GDM1 (cell line): ENCODE results near the gene SNX20.

ENCODE experiments used
- DNase-seq: peaks from one replicate; lab custom pipeline; 2025; lab: John Stamatoyannopoulos, UW

The SNX20 gene

DNA sequence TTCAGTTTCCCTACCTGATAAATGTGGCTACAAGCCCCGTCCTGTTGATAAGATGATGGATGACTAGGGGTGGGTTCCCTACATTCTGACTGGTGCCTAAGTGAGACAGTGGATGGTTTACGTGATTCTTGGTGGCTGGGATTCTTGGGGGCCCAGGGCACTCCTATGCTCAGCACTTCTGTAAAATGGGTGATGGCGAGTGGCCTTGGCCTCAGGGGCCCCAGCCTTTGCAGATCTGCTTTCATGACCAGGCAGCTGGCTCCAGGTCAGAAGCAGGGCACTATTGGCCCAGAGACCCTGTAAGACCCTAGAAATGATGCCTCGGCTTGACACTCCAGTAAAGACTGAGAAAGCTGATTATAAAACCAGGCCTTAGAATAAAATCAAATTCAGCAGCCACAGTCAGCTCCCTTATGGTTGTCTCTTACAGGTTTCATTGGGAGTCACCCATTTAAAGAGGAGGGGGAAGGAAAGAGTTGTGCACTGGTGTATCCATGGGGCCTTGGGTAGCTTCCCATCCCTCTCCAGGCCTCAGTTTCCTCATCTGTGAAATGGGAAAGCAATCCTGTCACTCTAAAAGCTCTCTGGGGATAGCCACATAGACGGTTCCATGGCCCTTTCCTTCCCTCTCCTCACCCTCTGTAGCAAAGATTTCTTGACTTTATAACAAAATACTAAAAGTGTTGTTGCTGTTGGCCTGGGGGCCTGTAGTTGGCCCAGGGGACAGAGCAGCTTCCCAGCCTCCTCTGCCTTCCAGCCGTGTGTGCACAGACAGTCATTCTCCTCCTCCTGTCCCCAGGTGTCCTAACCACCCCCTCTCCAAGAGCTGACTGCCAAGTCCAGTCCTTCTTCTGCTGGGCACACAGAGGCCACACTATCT, 1.2 kb downstream of the SNX20 start:
- DNase-seq = no peak

DNA sequence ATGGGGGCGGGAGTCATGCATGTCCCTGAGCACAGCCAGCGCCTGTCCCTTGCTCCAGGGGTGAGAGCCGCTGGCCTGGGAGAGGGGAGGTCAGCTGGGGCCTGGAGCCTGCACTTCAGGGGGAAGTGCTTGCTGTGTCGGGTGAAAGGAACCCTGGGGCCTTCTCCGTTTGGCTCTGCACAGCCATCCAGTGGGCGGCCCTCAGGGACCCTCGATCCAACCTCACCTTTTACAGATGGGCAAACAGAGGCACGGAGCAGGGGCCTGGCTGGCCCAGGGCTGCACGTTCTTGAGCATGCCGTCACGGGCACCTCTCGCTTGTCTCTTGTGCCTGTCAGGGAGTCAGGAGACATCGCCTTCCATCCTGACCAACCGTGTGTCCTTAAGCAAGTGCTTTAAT, 1.8 kb downstream of the SNX20 start:
- DNase-seq = no peak

- DNase-seq = no peak
Observed at GRCh38 chr16:50678531-50678930, 2.6 kb downstream of the SNX20 start.

DNA sequence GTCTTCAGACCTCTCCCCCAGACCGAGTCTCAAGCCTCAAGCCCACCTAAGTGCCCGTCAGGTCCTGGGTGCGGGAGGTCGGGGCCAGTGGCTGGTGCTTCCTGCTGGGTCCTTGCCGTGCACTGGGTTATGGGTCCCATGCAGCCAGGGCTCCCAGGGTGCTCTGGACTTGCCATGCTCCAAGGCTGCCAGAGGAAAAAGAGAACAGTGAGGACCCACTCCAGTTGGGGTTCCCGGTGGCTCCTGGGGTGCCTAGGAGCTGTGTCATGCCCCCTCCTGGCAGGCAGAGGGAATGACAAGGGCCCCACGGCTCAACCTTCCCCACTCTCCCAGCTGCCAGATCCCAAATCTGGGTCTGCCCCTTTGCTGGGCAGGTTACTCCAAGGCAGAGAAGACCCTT, 3.8 kb downstream of the SNX20 start:
- DNase-seq = no peak

- no peak for DNase-seq
Observed at GRCh38 chr16:50676684-50677225, 4.4 kb downstream of the SNX20 start.

- no peak for DNase-seq
Observed at GRCh38 chr16:50675686-50676610, 5.2 kb downstream of the SNX20 start.

GRCh38 chr16:50674831-50675230, 6.3 kb downstream of the SNX20 start:
- DNase-seq = no peak

- no peak for DNase-seq
Observed at GRCh38 chr16:50673496-50674275, 7.4 kb downstream of the SNX20 start.

- no peak for DNase-seq
Observed at GRCh38 chr16:50671644-50672260, 9.4 kb downstream of the SNX20 start.

GRCh38 chr16:50670476-50670875, 10.6 kb downstream of the SNX20 start:
- no peak for DNase-seq

GRCh38 chr16:50669741-50670140, 11.4 kb downstream of the SNX20 start:
- DNase-seq = no peak

DNA sequence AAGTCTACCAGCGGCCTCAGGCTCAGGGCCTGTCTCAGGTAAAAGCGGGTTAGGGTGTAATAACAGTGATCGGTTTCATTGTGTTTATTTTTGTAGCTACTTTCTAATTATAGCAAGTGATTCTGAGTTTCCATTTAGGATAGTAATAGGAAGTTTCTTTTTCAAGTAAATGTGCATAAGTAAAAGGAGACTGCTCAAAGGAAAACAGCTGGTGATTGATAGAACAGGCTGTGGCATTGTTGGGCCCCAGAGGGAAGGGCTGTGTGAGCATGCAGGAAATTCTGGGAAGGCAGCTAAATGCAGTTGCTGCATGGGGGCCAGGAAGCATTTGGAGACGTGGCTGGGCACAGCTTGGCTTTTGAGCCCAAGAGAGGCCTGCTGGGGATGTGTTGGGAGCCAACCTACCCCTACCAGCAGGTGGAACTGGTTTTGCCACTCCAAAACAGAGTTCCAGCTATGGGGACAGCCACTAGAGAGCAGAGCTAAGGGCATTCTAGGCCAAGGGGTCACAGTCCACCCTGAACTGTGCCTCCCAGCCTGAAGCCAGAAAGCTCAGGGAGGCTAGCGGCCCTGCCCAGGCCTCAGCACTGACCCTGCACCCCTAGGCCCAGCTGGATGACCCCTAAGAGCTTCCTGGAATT, 12.6 kb downstream of the SNX20 start:
- peak; percentile 8 for DNase-seq

DNA sequence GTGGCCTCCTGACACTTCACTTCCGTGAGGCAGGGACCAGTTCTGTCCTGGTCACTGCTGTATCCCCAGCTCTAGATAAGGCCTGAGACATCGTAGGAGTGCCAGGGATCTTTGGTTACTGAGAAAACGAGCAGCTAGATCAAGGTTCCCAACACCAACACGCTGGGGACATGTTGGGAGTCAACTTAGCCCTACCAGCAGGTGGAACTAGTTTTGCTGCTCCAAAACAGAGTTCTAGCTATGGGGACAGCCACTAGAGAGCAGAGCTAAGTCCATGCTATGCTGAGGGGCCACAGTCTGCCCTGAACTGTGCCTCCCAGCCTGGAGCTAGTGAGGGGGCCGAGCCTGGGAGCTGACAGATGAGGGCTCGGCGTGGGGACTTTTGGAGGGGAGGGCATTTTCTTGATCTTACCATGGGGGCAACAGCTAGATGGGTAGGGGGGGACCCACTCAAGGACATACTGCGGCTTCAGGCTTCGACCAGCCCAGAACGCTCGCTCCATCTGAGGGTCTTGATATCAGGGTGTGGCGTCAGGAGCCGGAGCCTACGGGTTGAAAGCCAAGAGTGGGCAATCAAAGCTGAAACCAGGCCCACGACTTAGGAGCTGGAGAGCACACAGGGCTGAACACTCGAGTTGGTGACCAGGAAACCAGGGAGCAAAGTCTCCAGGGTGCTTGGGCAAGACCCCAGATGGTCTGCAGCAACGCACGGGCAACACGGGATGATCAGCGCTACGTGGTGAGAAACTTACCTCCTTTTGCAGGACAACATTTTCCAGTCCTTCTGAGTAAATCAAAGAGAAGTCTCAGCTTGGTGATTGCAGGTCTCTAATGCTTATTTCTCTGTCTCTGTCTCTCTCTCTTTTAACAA, 13.4 kb downstream of the SNX20 start:
- no peak for DNase-seq

- DNase-seq = peak; percentile 80
Observed at GRCh38 chr16:50666658-50667496, 14.2 kb downstream of the SNX20 start.

DNA sequence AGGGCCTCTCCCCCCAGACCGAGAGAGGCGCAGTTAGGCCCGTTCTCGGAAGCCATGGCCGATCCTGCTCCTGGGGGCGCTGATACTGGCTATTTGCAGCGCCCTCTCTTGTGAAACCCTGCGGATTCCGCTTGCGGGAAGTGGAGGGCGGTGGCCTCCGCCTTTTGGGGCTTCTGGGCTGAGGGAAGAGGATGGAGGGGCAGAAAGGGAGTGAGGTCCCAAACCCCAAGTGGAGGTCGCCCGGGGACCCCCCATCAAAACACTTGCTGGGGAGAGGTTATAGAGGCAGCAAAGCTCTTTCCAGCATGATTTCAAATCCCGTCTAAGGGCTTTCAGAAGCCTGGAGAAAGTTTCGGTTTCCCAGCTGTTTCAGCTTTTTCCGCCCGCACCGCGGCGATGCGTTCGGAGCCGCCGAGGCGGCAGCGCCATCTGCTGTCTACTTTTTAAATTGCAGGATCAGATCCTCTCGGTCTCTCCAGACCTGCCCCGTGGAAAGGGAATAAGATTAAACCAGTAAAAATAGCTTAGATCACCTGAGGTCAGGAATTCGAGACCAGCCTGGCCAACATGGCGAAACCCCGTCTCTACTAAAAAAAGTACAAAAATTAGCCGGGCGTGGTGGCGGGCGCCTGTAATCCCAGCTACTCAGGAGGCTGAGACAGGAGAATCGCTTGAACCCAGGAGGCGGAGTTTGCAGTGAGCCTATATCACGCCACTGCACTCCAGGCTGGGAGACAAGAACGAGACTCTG, 15.8 kb downstream of the SNX20 start:
- DNase-seq = no peak

- no peak for DNase-seq
Observed at GRCh38 chr16:50664270-50664669, 16.8 kb downstream of the SNX20 start.

- DNase-seq = no peak
Observed at GRCh38 chr16:50662306-50662940, 18.7 kb downstream of the SNX20 start.

GRCh38 chr16:50659806-50660205, 21.3 kb downstream of the SNX20 start:
- no peak for DNase-seq
